Stimulated activated CD4-positive, alpha-beta T cell treated with anti-CD3 and anti-CD28 coated beads, Interleukin-2, amount 100 ng/mL, for 4 hours (primary cell): ENCODE measurements around the gene KRT85.
"Not testable (repeated sequence)": the region's sequence is repeated elsewhere in the genome, so short reads cannot be mapped to it uniquely, and the experiment has no call there.

ENCODE experiments used
- DNase-seq: peaks from one replicate; pipeline ENCODE4 v3.0.0-alpha.2; 2020; ENCODE audit warnings: low read depth

KRT85 gene

GRCh38 chr12:52347551-52348510 lies 19.4 kb downstream of the KRT85 start:
- DNase-seq, result no peak

- DNase-seq, result no peak
Measured at GRCh38 chr12:52347016-52347415, 20.3 kb downstream of the KRT85 start.

- DNase-seq, result no peak
Measured at GRCh38 chr12:52346593-52346992, 20.7 kb downstream of the KRT85 start.

GRCh38 chr12:52345041-52345440 lies 22.2 kb downstream of the KRT85 start:
- not testable (repeated sequence) for DNase-seq

GRCh38 chr12:52344111-52344510 lies 23.2 kb downstream of the KRT85 start:
- DNase-seq, result no peak

- no peak for DNase-seq
Measured at GRCh38 chr12:52343550-52343949, 23.7 kb downstream of the KRT85 start.

GRCh38 chr12:52342781-52343490 lies 24.3 kb downstream of the KRT85 start:
- DNase-seq, result no peak

GRCh38 chr12:52341066-52341580 lies 26.2 kb downstream of the KRT85 start:
- no peak for DNase-seq

GRCh38 chr12:52338241-52338960 lies 28.9 kb downstream of the KRT85 start:
- DNase-seq, result no peak

GRCh38 chr12:52337054-52337453 lies 30.2 kb downstream of the KRT85 start:
- no peak for DNase-seq

GRCh38 chr12:52336641-52337040 lies 30.6 kb downstream of the KRT85 start:
- no peak for DNase-seq

- no peak for DNase-seq
Measured at GRCh38 chr12:52335598-52336262, 31.6 kb downstream of the KRT85 start.

- no peak for DNase-seq
Measured at GRCh38 chr12:52334185-52334584, 33.1 kb downstream of the KRT85 start.

GRCh38 chr12:52333321-52333720 lies 34.0 kb downstream of the KRT85 start:
- DNase-seq, result no peak

GRCh38 chr12:52332381-52332780 lies 34.9 kb downstream of the KRT85 start:
- no peak for DNase-seq

GRCh38 chr12:52331833-52332232 lies 35.4 kb downstream of the KRT85 start:
- no peak for DNase-seq

- no peak for DNase-seq
Measured at GRCh38 chr12:52331039-52331438, 36.2 kb downstream of the KRT85 start.

GRCh38 chr12:52327830-52328500 lies 39.3 kb downstream of the KRT85 start:
- DNase-seq, result no peak

GRCh38 chr12:52327052-52327829 lies 40.0 kb downstream of the KRT85 start:
- DNase-seq, result peak; percentile 73

- no peak for DNase-seq
Measured at GRCh38 chr12:52324153-52324444, 43.2 kb downstream of the KRT85 start.
